HG03439 (cell line): Measurements from ENCODE around the gene CYP8B1.
"Not testable (repeated sequence)": the region's sequence is repeated elsewhere in the genome, so short reads cannot be mapped to it uniquely, and the experiment has no call there.

ENCODE experiments used
- ATAC-seq: cut with Tn5 transposase; IDR thresholded peaks from one replicate; pipeline ENCODE4 v1.9.1; 2021; ENCODE audit warnings: mild to moderate bottlenecking, moderate library complexity; ENCODE audit not compliant: unreplicated experiment

The CYP8B1 gene

DNA sequence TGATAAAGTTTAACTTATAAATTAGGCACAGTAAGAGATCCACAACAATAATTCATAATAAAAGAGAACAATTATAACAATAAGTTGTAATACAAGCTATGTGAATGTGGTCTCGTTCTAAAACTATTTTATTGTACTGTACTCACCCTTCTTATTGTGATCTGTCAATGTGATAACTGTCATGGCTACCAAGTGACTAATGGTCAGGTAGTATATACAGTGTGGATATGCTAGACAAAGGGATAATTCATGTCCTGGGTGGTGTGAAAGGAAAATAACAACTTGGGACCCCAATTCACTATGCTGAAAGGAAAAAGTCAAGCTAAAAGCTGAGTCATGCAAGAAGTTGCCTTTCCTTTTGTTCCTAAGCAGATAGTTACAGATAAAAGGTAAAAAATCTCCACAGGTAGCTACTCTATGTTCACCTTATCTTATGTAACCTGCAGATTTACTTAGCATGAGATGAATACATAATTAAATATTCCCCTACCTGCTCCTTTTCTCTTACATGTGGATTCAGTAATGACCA, 10.7 kb upstream of the CYP8B1 start:
- ATAC-seq: no peak

- no peak for ATAC-seq
Measured at GRCh38 chr3:42884324-42884723, 8.6 kb upstream of the CYP8B1 start.

GRCh38 chr3:42883251-42883930, 7.7 kb upstream of the CYP8B1 start:
- ATAC-seq: not testable (repeated sequence)

GRCh38 chr3:42880601-42881451, 5.1 kb upstream of the CYP8B1 start:
- ATAC-seq: peak; percentile 94

DNA sequence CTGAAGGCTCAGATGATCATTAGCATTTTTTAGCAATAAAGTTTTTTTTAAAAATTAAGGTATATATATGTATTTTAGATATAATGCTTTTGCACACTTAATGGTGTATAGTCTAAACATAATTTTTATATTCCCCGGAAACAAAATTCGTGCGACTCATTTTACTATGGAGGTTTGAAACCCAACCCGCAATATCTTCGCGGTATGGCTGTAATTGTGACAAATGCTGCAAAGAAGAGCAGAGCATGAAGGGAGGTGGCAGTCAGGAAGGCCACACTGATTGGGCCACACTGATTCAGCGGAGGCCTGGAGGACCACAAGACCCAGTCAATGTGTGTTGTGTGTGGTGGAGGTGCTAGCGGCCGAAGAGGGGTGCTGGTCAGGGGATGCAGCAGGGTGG, 4.5 kb upstream of the CYP8B1 start:
- no peak for ATAC-seq

DNA sequence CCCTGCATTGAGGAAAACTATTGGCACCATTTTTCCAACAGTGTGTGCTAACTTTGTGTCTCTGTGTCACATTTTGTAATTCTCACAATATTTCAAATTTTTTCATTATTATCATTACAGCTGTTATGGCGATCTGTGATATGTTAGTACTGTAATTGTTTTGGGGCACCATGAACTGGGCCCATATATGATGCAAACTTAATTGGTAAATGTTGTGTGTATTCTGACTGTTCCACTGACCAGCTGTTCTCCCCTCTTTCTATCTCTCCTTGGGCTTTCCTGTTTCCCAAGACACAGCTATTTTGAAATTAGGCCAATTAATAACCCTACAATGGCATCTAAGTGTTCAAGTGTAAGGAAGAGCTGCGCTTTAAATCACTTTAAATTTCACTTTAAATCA, 2.2 kb upstream of the CYP8B1 start:
- no peak for ATAC-seq

DNA sequence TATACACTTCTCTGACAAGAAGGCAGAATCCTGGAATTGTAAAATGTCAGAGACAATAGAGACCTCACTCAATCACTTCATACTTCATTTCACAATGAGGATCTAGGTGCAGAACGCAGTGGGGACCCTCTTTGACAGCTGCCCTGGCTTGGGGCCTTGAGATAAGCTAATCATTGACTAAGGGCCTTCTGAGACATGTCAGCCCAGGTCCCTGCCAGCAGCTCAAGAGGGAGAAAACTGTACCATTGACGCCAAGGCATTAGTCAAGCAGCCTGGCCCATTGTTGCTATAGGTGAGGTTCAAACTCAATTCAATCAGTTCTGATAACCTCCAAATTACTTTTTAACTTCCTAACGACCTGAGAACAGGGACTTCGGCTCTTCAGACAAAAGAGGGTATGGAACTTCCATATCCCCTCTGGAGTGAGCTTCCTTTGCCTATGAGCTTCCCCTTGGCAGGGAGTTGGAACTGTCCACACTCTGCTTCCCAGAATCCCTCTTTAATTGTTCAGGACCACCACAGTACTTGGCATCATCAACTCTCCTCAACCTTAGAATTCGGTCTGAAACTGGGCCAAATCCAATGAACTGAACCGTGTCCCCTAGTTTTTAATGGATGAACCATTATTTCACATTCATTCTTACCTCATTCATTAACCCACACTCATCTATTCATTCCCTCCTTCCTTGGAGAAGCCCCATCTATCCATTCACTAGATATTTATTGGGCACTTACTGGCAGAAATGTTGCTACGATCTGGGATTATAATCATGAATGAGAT, 1.5 kb upstream of the CYP8B1 start:
- ATAC-seq: no peak

DNA sequence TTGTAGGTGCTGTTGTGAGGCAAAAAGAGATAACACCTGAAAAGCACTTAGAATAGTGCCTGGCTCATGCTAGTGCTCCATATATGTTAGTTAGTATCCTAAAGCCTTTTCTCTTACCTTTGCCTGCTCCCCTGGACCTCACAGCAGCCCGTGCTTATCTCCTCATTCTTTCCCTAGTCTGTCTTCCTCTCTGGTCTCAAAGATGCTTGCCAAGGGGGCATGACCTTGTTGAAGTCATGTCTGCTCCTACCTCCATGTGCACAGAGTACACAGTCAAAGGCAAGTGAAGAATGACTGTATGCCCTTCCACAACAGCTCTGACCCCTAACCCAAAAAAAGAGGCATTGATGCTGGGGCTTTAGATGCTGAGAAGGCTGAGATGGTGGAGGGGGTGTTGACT, 722 bp upstream of the CYP8B1 start:
- no peak for ATAC-seq

- no peak for ATAC-seq
Measured at GRCh38 chr3:42874749-42875148, 930 bp downstream of the CYP8B1 start.

GRCh38 chr3:42873221-42873982, 2.3 kb downstream of the CYP8B1 start:
- no peak for ATAC-seq

DNA sequence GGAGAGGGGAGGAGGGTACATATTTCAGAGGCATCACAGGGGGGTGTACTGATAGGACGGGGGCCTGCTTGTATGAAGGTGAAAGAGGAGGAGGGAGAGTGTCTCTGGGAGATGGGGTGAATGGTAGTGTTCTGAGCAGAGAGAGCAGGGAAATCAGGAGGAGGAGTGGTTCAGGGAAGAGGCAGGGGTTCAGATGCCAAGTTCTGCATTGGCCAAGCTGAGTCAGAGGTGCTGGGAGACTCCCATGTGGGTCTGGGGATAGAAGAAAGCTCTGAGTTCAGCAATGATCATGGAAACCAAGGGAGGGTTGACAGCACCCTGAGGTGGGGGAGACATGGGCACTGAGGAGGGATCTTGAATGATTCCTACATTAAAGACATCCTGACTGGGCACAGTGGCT, 3.0 kb downstream of the CYP8B1 start:
- no peak for ATAC-seq

DNA sequence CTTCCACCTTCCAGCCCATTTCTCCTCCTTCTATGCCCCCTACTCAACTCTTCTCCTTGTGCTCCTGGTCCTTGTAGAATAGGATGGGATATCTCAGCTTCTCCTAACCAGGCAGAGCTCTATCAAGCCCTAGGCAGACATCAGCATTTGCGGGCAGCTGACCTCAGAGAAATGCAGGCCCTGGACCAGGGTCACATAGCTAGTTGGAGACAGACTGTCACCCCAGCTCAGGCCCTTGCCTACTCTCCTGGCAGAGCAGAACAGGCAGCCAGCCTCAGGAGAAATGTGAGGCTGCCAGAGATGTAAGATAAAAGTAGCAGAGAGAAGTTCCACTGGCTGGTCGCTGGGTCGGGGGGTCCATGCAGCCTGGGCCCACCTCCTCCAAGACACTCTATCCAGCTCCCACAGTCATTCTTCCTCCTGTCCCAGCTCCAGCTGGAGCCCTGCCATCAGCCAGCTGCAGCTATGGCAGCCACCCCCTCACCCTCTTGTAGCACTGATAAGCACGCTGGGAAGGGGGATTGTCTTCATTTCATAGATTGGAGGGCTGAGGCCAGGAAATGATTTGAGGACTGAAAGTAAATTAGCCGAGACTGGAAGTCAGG, 4.0 kb downstream of the CYP8B1 start:
- no peak for ATAC-seq

- ATAC-seq: no peak
Measured at GRCh38 chr3:42868841-42869240, 6.8 kb downstream of the CYP8B1 start.

- ATAC-seq: no peak
Measured at GRCh38 chr3:42867138-42867537, 8.5 kb downstream of the CYP8B1 start.

- ATAC-seq: no peak
Measured at GRCh38 chr3:42865256-42865655, 10.4 kb downstream of the CYP8B1 start.

GRCh38 chr3:42864321-42864950, 11.2 kb downstream of the CYP8B1 start:
- no peak for ATAC-seq

DNA sequence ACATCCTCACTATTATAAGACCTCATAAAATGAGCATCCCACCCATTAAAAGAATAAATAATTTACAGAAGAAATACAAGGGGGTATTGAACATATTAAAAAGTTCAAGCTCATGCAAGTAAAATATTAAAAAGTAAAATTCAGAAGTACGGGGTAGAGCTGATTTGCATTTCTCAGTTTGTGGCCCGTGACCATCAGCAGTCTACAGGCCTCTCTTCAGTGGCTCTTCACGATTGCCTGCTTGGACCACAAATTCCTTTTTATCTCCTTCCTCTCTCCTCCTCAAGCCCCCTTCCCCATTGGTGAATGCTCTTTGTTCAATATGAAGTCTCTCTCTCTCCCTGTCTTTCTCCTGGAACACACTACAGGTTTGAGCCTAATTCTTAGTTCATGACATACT, 19.1 kb downstream of the CYP8B1 start:
- ATAC-seq: no peak

GRCh38 chr3:42855547-42856380, 19.9 kb downstream of the CYP8B1 start:
- ATAC-seq: no peak

DNA sequence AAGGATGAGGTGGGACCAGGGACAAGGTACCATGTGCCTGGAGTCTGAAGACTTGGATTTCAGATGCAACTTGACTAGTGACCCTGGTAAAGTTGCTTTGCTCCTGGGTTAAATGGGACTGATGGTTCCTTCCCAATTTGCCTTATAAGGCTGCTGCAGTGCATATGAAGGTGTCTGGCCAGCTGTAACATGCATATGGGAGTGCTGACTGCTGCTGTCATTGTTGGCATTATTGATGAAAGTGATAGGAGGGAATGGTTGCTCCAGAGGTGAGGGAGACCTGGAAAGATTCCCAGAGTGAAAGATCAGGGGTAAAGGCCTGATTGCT, 20.5 kb downstream of the CYP8B1 start:
- no peak for ATAC-seq
